Lower lobe of right lung (tissue), 2 donors: ENCODE results near the gene KMT2A. TPM values are rescaled to one million over a fixed set of nuclear protein-coding genes. Genes with fewer than 3 reads are reported as not detected.

ENCODE experiments used
- ATAC-seq, 2 donors: fragments of 200-7000 bp; cut with Tn5 transposase; one replicate each; pipeline ENCODE4 v1.9.1; 2020 to 2022; ENCODE audit warnings: mild to moderate bottlenecking in 2 of 2, moderate library complexity in 2 of 2
- DNase-seq: peaks from one replicate; pipeline ENCODE4 v3.0.0-alpha.2; 2020
- H3K27ac ChIP-seq: fragments of 200-600 bp; one replicate; pipeline ENCODE4 v1.8.0; 2022
- H3K27me3 ChIP-seq: fragments of 200-600 bp; one replicate; pipeline ENCODE4 v1.8.0; 2022; ENCODE audit warnings: low read depth
- H3K36me3 ChIP-seq: fragments of 200-600 bp; one replicate; pipeline ENCODE4 v1.8.0; 2022; ENCODE audit warnings: mild to moderate bottlenecking
- H3K4me1 ChIP-seq: fragments of 200-600 bp; one replicate; pipeline ENCODE4 v1.8.0; 2022
- H3K4me3 ChIP-seq: fragments of 200-600 bp; one replicate; pipeline ENCODE4 v1.8.0; 2022; ENCODE audit warnings: mild to moderate bottlenecking
- H3K9me3 ChIP-seq: fragments of 200-600 bp; one replicate; pipeline ENCODE4 v1.8.0; 2022
- intact Hi-C: fragments of 100-400 bp; cut with DNase I; formaldehyde crosslinking; loops from one replicate; pipeline ENCODE4 v1.11.0; 2022
- total RNA-seq: library from RNA; stranded (reverse); fragmentation: NEBNext Ultra II Directional; extraction: Animal tissue kit (Norgen Biotek cat#: 25700); gene quantifications from one replicate; pipeline ENCODE4 v1.2.1, GENCODE V29; 2021
- TF ChIP-seq, protein P1 (sequence below): fragments of 200-600 bp; IDR thresholded peaks from one replicate; pipeline ENCODE4 v1.8.0; 2022; ENCODE audit warnings: antibody characterized with exemption, mild to moderate bottlenecking
- donor health status: DM: no; HTN: yes; CAD: no; lungs with severe emphysema.

Gene KMT2A
- total RNA-seq, 1 donor from 2014 or later = 66.3 TPM

GRCh38 chr11:118544010-118544646 lies 107.8 kb downstream of the KMT2A start:
- TF ChIP-seq, protein P1, sequence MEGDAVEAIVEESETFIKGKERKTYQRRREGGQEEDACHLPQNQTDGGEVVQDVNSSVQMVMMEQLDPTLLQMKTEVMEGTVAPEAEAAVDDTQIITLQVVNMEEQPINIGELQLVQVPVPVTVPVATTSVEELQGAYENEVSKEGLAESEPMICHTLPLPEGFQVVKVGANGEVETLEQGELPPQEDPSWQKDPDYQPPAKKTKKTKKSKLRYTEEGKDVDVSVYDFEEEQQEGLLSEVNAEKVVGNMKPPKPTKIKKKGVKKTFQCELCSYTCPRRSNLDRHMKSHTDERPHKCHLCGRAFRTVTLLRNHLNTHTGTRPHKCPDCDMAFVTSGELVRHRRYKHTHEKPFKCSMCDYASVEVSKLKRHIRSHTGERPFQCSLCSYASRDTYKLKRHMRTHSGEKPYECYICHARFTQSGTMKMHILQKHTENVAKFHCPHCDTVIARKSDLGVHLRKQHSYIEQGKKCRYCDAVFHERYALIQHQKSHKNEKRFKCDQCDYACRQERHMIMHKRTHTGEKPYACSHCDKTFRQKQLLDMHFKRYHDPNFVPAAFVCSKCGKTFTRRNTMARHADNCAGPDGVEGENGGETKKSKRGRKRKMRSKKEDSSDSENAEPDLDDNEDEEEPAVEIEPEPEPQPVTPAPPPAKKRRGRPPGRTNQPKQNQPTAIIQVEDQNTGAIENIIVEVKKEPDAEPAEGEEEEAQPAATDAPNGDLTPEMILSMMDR = no peak
- no peak overlapping the region for H3K27ac ChIP-seq
- no peaks in the 10 kb centered on the region for H3K4me1 ChIP-seq
- peaks cover 46% of the 10 kb centered on the region for H3K36me3 ChIP-seq
- H3K4me3 ChIP-seq = no peak overlapping the region
- intact Hi-C loops = no loop called here
- H3K9me3 ChIP-seq = no peaks in the 10 kb centered on the region
- ATAC-seq (no peak), DNase-seq (no peak)
- no peaks in the 10 kb centered on the region for H3K27me3 ChIP-seq

- intact Hi-C loops = no loop called here
- Histone ChIP-seq H3K36me3 (peaks cover 46% of the 10 kb centered on the region), H3K4me1 (no peaks in the 10 kb centered on the region), H3K9me3 (no peaks in the 10 kb centered on the region), H3K4me3 (no peak overlapping the region), H3K27ac (no peak overlapping the region), H3K27me3 (no peaks in the 10 kb centered on the region)
- TF ChIP-seq, protein P1 = no peak
- DNase-seq (no peak), ATAC-seq (no peak)
These were observed 108.3 kb downstream of the KMT2A start for GRCh38 chr11:118544647-118545010.

GRCh38 chr11:118545533-118545932 lies 109.2 kb downstream of the KMT2A start:
- H3K4me3 ChIP-seq = no peak overlapping the region
- no peak overlapping the region for H3K27ac ChIP-seq
- no peaks in the 10 kb centered on the region for H3K9me3 ChIP-seq
- TF ChIP-seq, protein P1 = no peak
- no peaks in the 10 kb centered on the region for H3K4me1 ChIP-seq
- H3K36me3 ChIP-seq = peaks cover 48% of the 10 kb centered on the region
- ATAC-seq (no peak), DNase-seq (no peak)
- no peaks in the 10 kb centered on the region for H3K27me3 ChIP-seq
- intact Hi-C loops = no loop called here

DNA sequence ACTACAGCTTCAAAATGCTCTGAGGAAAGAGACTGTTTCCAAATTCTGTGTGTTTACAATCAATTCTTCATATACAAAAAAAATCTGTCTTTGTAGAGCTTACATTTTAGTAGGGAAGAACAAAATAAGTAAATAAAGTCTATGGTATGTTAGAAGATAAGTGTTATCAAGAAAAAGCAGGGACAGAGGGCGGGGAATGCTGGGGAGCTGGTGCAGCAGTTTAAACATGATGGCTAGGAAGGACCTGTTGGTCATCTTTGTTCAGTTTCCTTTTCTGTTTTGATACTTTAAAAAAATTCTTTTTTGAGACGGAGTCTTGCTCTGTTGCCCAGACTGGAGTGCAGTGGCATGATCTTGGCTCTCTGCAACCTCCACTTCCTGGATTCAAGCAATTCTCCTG lies 110.8 kb downstream of the KMT2A start:
- no peak for ATAC-seq
- intact Hi-C loops = no loop called here
- peaks cover 60% of the 10 kb centered on the region for H3K36me3 ChIP-seq

GRCh38 chr11:118552341-118552740 lies 116.0 kb downstream of the KMT2A start:
- Histone ChIP-seq H3K4me1 (no peaks in the 10 kb centered on the region), H3K4me3 (no peak overlapping the region), H3K36me3 (peaks cover 65% of the 10 kb centered on the region), H3K27ac (no peak overlapping the region), H3K9me3 (no peaks in the 10 kb centered on the region), H3K27me3 (no peaks in the 10 kb centered on the region)
- intact Hi-C loops = no loop called here
- TF ChIP-seq, protein P1 = no peak
- DNase-seq (no peak), ATAC-seq (no peak)

More for the DNA sequence above, 110.8 kb downstream of the KMT2A start:
- H3K27me3 ChIP-seq = no peaks in the 10 kb centered on the region
- no peak for DNase-seq
- TF ChIP-seq, protein P1 = no peak
- H3K27ac ChIP-seq = no peak overlapping the region
- H3K4me1 ChIP-seq = no peaks in the 10 kb centered on the region
- no peak overlapping the region for H3K4me3 ChIP-seq
- H3K9me3 ChIP-seq = no peaks in the 10 kb centered on the region
